Amygdala (tissue), 56 donors: ENCODE data around the gene FNDC3B.

Experiments
- DNase-seq, 56 donors: peaks; one replicate each; lab custom pipeline; 2025; lab: John Stamatoyannopoulos, UW

Gene FNDC3B

GRCh38 chr3:172199850-172200369 is 160.5 kb downstream of the FNDC3B start:
- no peak for DNase-seq

GRCh38 chr3:172201136-172201869 is 161.9 kb downstream of the FNDC3B start:
- peak in 14 of 56 donors; percentile 1 to 40 (median 7) for DNase-seq

- no peak for DNase-seq
These were observed 162.5 kb downstream of the FNDC3B start for GRCh38 chr3:172201870-172202236.

GRCh38 chr3:172202797-172203196 is 163.4 kb downstream of the FNDC3B start:
- DNase-seq, result no peak

- peak in 47 of 56 donors; percentile 4 to 85 (median 41) for DNase-seq
These were observed 164.3 kb downstream of the FNDC3B start for GRCh38 chr3:172203522-172204258.

- DNase-seq, result no peak
These were observed 165.3 kb downstream of the FNDC3B start for GRCh38 chr3:172204716-172205115.

- DNase-seq, result no peak
These were observed 169.4 kb downstream of the FNDC3B start for GRCh38 chr3:172208586-172209332.

- DNase-seq, result peak in 21 of 56 donors; percentile 0 to 56 (median 10)
These were observed 170.2 kb downstream of the FNDC3B start for GRCh38 chr3:172209333-172210321.

GRCh38 chr3:172210355-172210754 is 171.0 kb downstream of the FNDC3B start:
- no peak for DNase-seq

DNA sequence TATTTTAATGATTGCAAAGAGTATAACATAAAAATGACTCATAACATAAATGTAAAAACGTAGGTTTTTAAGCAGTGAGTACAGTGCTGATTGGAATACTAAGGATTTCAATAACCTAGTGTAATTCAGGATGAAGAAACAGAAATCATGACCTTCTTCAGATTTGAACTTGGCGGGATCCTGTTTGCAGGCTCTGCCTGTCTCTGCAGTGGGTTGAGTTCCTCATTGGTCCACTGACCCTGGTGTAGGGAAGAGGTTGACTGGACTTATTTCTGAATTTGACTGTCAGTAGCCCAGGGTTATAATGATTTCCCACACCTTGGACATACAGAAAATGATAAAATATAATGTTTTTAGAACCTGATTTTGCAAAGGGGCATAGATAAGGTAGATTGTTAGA is 171.7 kb downstream of the FNDC3B start:
- DNase-seq, result no peak

DNA sequence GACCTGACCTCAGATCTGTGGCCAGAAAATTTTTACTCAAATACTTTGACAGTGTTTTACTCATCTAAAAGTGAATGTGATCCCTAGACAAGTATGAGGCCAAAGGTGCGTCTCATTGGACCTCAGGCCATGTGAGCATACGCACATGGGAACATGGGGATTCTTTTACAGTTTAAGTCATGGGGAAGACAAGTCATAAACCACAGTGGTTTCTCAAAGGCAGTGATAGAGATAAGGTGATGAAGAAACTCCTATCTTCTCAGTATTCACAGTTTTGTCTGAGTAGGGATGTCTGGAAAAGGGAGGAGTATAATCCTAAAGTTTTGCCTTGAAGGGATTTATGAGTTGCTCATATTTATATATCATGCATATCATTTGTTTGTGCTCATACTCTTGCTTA is 173.8 kb downstream of the FNDC3B start:
- no peak for DNase-seq

- DNase-seq, result no peak
These were observed 174.5 kb downstream of the FNDC3B start for GRCh38 chr3:172213904-172214303.

GRCh38 chr3:172216267-172216666 is 176.9 kb downstream of the FNDC3B start:
- no peak for DNase-seq

GRCh38 chr3:172216911-172217310 is 177.5 kb downstream of the FNDC3B start:
- DNase-seq, result no peak

DNA sequence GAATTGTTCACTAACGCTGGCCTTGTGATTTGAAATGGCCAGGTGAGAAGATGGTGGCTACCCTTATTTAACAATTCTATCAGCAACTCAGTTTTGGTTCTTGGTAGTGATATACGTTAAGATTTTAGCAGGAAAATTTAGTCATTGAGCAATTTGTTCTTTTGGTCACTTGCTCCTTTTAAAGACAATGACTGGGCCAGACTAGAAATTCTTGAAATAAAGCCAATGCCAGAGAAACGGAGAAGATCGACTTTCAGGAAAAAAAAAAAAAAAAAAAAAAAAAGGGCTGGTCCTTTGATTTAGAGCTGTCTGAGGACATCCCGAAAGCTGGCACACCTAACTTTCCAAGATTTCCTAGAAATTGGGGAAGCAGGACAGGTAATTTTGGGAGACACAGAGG is 178.5 kb downstream of the FNDC3B start:
- no peak for DNase-seq

GRCh38 chr3:172218350-172219323 is 179.3 kb downstream of the FNDC3B start:
- DNase-seq, result no peak

GRCh38 chr3:172219750-172220149 is 180.4 kb downstream of the FNDC3B start:
- DNase-seq, result no peak

DNA sequence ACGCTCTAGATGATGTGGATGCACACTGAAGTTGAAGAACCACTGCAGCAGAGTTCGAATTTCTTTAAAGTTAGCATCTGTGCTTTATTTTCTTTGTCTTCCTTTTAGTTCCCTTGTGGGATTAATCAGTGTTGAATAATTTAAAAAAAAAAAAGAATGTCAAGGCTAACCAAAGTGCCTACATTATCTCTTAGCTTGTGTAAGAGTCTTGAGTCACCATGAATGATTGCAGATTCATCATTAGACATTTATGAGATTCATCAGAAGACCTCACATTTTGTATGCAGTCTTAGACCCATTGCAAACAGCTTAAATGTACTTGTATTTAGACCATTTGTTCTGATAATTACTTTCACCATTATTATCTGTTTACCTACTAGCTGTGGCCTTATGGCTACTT is 182.2 kb downstream of the FNDC3B start:
- DNase-seq, result no peak
